ENCODE data around the gene KHK. TPM values are rescaled to one million over a fixed set of nuclear protein-coding genes. Genes with fewer than 3 reads are reported as not detected.
"Not testable (repeated sequence)": the region's sequence is repeated elsewhere in the genome, so short reads cannot be mapped to it uniquely, and the experiment has no call there.

Gene KHK
- total RNA-seq, 1 donor from 2014 or later: 3.6 TPM

GRCh38 chr2:27099334-27099955, 12.9 kb downstream of the KHK start:
- Mint-ChIP-seq H3K27me3 (ENCODE audit: low read depth) (peaks cover 3% of the 10 kb centered on the region), H3K4me1 (peaks cover 9% of the 10 kb centered on the region), H3K9me3 (no peaks in the 10 kb centered on the region), H3K27ac (no peak overlapping the region), H3K4me3 (no peak overlapping the region), H3K36me3 (no peaks in the 10 kb centered on the region)
- no peak for DNase-seq (ENCODE audit: low spot score in 2 of 2, unreplicated experiment in 2 of 2)
- no peak for TF ChIP-seq CTCF (IDR thresholded peaks at IDR 0.05; ENCODE audit: unreplicated experiment)

GRCh38 chr2:27100036-27100435, 13.5 kb downstream of the KHK start:
- Mint-ChIP-seq H3K9me3 (no peaks in the 10 kb centered on the region), H3K36me3 (no peaks in the 10 kb centered on the region), H3K4me1 (peaks cover 9% of the 10 kb centered on the region), H3K27ac (no peak overlapping the region), H3K27me3 (ENCODE audit: low read depth) (peaks cover 6% of the 10 kb centered on the region), H3K4me3 (no peak overlapping the region)
- no peak for TF ChIP-seq CTCF (IDR thresholded peaks at IDR 0.05; ENCODE audit: unreplicated experiment)
- no peak for DNase-seq (ENCODE audit: low spot score in 2 of 2, unreplicated experiment in 2 of 2)

- Mint-ChIP-seq H3K36me3 (no peaks in the 10 kb centered on the region), H3K9me3 (no peaks in the 10 kb centered on the region), H3K4me3 (no peak overlapping the region), H3K27ac (no peak overlapping the region), H3K4me1 (no peaks in the 10 kb centered on the region), H3K27me3 (ENCODE audit: low read depth) (peaks cover 13% of the 10 kb centered on the region)
- no peak for DNase-seq (ENCODE audit: low spot score in 2 of 2, unreplicated experiment in 2 of 2)
- TF ChIP-seq CTCF (IDR thresholded peaks at IDR 0.05; ENCODE audit: unreplicated experiment): no peak
Observed at GRCh38 chr2:27102329-27102728, 15.8 kb downstream of the KHK start.

GRCh38 chr2:27105981-27106380, 19.4 kb downstream of the KHK start:
- Mint-ChIP-seq H3K27me3 (ENCODE audit: low read depth) (peaks cover 17% of the 10 kb centered on the region), H3K36me3 (no peaks in the 10 kb centered on the region), H3K27ac (no peak overlapping the region), H3K4me1 (no peaks in the 10 kb centered on the region), H3K4me3 (no peak overlapping the region), H3K9me3 (no peaks in the 10 kb centered on the region)
- no peak for TF ChIP-seq CTCF (IDR thresholded peaks at IDR 0.05; ENCODE audit: unreplicated experiment)
- no peak for DNase-seq (ENCODE audit: low spot score in 2 of 2, unreplicated experiment in 2 of 2)

- TF ChIP-seq CTCF (IDR thresholded peaks at IDR 0.05; ENCODE audit: unreplicated experiment): no peak
- no peak overlapping the region for H3K27ac Mint-ChIP-seq
- H3K4me3 Mint-ChIP-seq: no peak overlapping the region
- H3K27me3 Mint-ChIP-seq (ENCODE audit: low read depth): peaks cover 21% of the 10 kb centered on the region
- no peaks in the 10 kb centered on the region for H3K4me1 Mint-ChIP-seq
- no peaks in the 10 kb centered on the region for H3K9me3 Mint-ChIP-seq
- no peak for DNase-seq (ENCODE audit: low spot score in 2 of 2, unreplicated experiment in 2 of 2)
- H3K36me3 Mint-ChIP-seq: no peaks in the 10 kb centered on the region
Observed at GRCh38 chr2:27108221-27108620, 21.6 kb downstream of the KHK start.

- TF ChIP-seq CTCF (IDR thresholded peaks at IDR 0.05; ENCODE audit: unreplicated experiment): no peak
- no peak for DNase-seq (ENCODE audit: low spot score in 2 of 2, unreplicated experiment in 2 of 2)
- H3K9me3 Mint-ChIP-seq: no peaks in the 10 kb centered on the region
- no peaks in the 10 kb centered on the region for H3K4me1 Mint-ChIP-seq
- H3K4me3 Mint-ChIP-seq: no peak overlapping the region
- no peak overlapping the region for H3K27ac Mint-ChIP-seq
- H3K36me3 Mint-ChIP-seq: no peaks in the 10 kb centered on the region
- H3K27me3 Mint-ChIP-seq (ENCODE audit: low read depth): peaks cover 25% of the 10 kb centered on the region
Observed at GRCh38 chr2:27109083-27109482, 22.5 kb downstream of the KHK start.

GRCh38 chr2:27110603-27111352, 24.2 kb downstream of the KHK start:
- not testable (repeated sequence) for H3K27ac Mint-ChIP-seq; H3K4me3 Mint-ChIP-seq; DNase-seq (ENCODE audit: low spot score in 2 of 2, unreplicated experiment in 2 of 2); H3K4me1 Mint-ChIP-seq; H3K36me3 Mint-ChIP-seq; H3K9me3 Mint-ChIP-seq
- peaks cover 35% of the 10 kb centered on the region for H3K27me3 Mint-ChIP-seq (ENCODE audit: low read depth)

Data from mesothelial cell of epicardium (in vitro differentiated cells).